HepG2 (cell line): ENCODE measurements around the gene KCTD13. TPM values are rescaled to one million over a fixed set of nuclear protein-coding genes. Genes with fewer than 3 reads are reported as not detected.

Experiments
- ATAC-seq: fragments of 200-7000 bp; cut with Tn5 transposase; 3 replicates; pipeline ENCODE4 v1.9.1; 2020; ENCODE audit warnings: mild to moderate bottlenecking, moderate library complexity
- BruUV-seq: library from RNA; stranded (reverse); fragments of 400-500 nt; replicated peaks from 2 replicates; lab custom pipeline; 2021; lab: Mats Ljungman, UMichigan
- CTCF ChIA-PET: fragments of 300-600 bp; formaldehyde crosslinking; extraction: SDS; loops from one replicate; lab custom pipeline; 2021; ENCODE audit warnings: low total read pairs, inconsistent platforms, low intra/inter-chr PET ratio; lab: Yijun Ruan, JAX
- POLR2A ChIA-PET: fragments of 350-600 bp; sonication (Branson Sonifier 250); formaldehyde crosslinking; loops from one replicate; lab custom pipeline; 2020; ENCODE audit warnings: antibody characterized with exemption, inconsistent platforms; lab: Yijun Ruan, JAX
- DNase-seq: peaks from one replicate; pipeline ENCODE4 v3.0.0-alpha.2; 2015; ENCODE audit warnings: low spot score
- FAIRE-seq: peaks from 3 replicates; lab custom pipeline; 2011; peaks lifted over from hg19 to GRCh38; lab: Jason Lieb, UNC
- H2AFZ ChIP-seq: one replicate; pipeline ENCODE4 v1.6.1; 2011; ENCODE audit warnings: low read length, inconsistent platforms
- H3K27ac ChIP-seq: fragments of 300-600 bp; 3 replicates; pipeline ENCODE4 v1.8.0; 2011; ENCODE audit warnings: mixed run types, mild to moderate bottlenecking, mixed read lengths, low read length, inconsistent platforms; ENCODE audit not compliant: insufficient read depth; ENCODE audit errors: extremely low read length
- H3K27me3 ChIP-seq, 2 experiments: fragments of 200-600 bp in 1 of 2; 2 replicates in 1 of 2; 3 replicates in 1 of 2; pipeline versions ENCODE4 v1.6.0 to v1.8.0; 2011; ENCODE audit warnings: low read length in 2 of 2, mild to moderate bottlenecking in 2 of 2, moderate library complexity in 2 of 2, inconsistent platforms in 1 of 2; ENCODE audit not compliant: insufficient read depth in 2 of 2, control insufficient read depth in 1 of 2
- H3K36me3 ChIP-seq, 2 experiments: fragments of 200-600 bp in 1 of 2; replicated peaks in 1 of 2; 2 replicates in 1 of 2; 3 replicates in 1 of 2; pipeline versions ENCODE4 v1.5.1 to v1.8.0; 2011; ENCODE audit warnings: low read length in 2 of 2, inconsistent platforms in 1 of 2; ENCODE audit not compliant: insufficient read depth in 2 of 2, control insufficient read depth in 1 of 2
- H3K4me1 ChIP-seq: 2 replicates; pipeline ENCODE4 v1.5.1; 2012; ENCODE audit warnings: low read length, inconsistent platforms; ENCODE audit not compliant: insufficient read depth
- H3K4me2 ChIP-seq: 2 replicates; pipeline ENCODE4 v1.6.0; 2011; ENCODE audit warnings: low read depth, low read length, inconsistent platforms
- H3K4me3 ChIP-seq, 3 experiments: fragments of 200-600 bp in 1 of 3; sonication (generic), shearing (Covaris generic) in 1 of 3; replicated peaks in 1 of 3; 2 replicates each; pipeline ENCODE4 v1.5.1; 2011 to 2016; ENCODE audit warnings: low read length in 3 of 3, inconsistent platforms in 2 of 3, low read depth in 2 of 3, mild to moderate bottlenecking in 2 of 3, control low read depth in 1 of 3, mixed read lengths in 1 of 3; ENCODE audit not compliant: insufficient read depth in 1 of 3
- H3K79me2 ChIP-seq: one replicate; pipeline ENCODE4 v1.6.1; 2011; ENCODE audit warnings: low read length, inconsistent platforms; ENCODE audit not compliant: insufficient read depth
- H3K9ac ChIP-seq: 2 replicates; pipeline ENCODE4 v1.6.0; 2011; ENCODE audit warnings: mild to moderate bottlenecking, low read depth, low read length, inconsistent platforms; ENCODE audit not compliant: insufficient read depth
- H3K9me3 ChIP-seq: 2 replicates; pipeline ENCODE4 v1.5.1; 2012; ENCODE audit warnings: mild to moderate bottlenecking, low read length
- H4K20me1 ChIP-seq: 2 replicates; pipeline ENCODE4 v1.6.0; 2011; ENCODE audit warnings: inconsistent platforms, mild to moderate bottlenecking, low read length, moderate library complexity; ENCODE audit not compliant: insufficient read depth
- ARNTL ChIP-seq: sonication (generic); formaldehyde crosslinking; IDR thresholded peaks from 2 replicates; pipeline ENCODE4 v1.4.0; 2020; ENCODE audit warnings: mild to moderate bottlenecking, missing genetic modification reagents
- ATF4 ChIP-seq, 2 experiments: fragments of 450-650 bp in 1 of 2; sonication (generic) in 1 of 2; formaldehyde crosslinking; IDR thresholded peaks; 2 replicates each; pipeline versions ENCODE4 v1.5.0 to v1.8.0; 2020 to 2022; ENCODE audit warnings: mild to moderate bottlenecking in 1 of 2, missing genetic modification reagents in 1 of 2
- EZH2 ChIP-seq: conservative IDR thresholded peaks from 2 replicates; pipeline ENCODE4 v1.6.1; 2012; ENCODE audit warnings: mild to moderate bottlenecking, low read depth, low read length, moderate library complexity
- FOXK1 ChIP-seq: sonication (generic); formaldehyde crosslinking; IDR thresholded peaks from 2 replicates; pipeline ENCODE4 v1.4.0; 2020; ENCODE audit warnings: low read depth, missing genetic modification reagents, borderline replicate concordance
- NR2F6 ChIP-seq, 2 experiments: IDR thresholded peaks; 2 replicates each; pipeline ENCODE4 v1.6.1; 2016; ENCODE audit warnings: antibody characterized with exemption in 1 of 2, mild to moderate bottlenecking in 1 of 2
- RELA ChIP-seq: sonication (generic); formaldehyde crosslinking; IDR thresholded peaks from 2 replicates; pipeline ENCODE4 v1.4.0; 2020; ENCODE audit warnings: missing genetic modification reagents
- RXRA ChIP-seq: sonication (generic); formaldehyde crosslinking; IDR thresholded peaks from 2 replicates; pipeline ENCODE4 v1.5.1; 2020; ENCODE audit warnings: missing genetic modification reagents
- SKI ChIP-seq: fragments of 450-650 bp; IDR thresholded peaks from one replicate; pipeline ENCODE4 v1.6.1; 2018; ENCODE audit warnings: mild to moderate bottlenecking; ENCODE audit not compliant: partially characterized antibody
- ZFP1 ChIP-seq: IDR thresholded peaks from 2 replicates; pipeline ENCODE4 v1.6.1; 2016
- ZFP36 ChIP-seq: fragments of 150-350 bp; IDR thresholded peaks from 2 replicates; pipeline ENCODE4 v1.6.1; 2018; ENCODE audit warnings: borderline replicate concordance, low read length, low read depth; ENCODE audit not compliant: partially characterized antibody
- ZNF10 ChIP-seq: sonication (generic); formaldehyde crosslinking; IDR thresholded peaks from 2 replicates; pipeline ENCODE4 v1.4.0; 2020; ENCODE audit warnings: mild to moderate bottlenecking, low read depth, missing genetic modification reagents, borderline replicate concordance
- ZNF20 ChIP-seq: sonication (generic); formaldehyde crosslinking; IDR thresholded peaks from 2 replicates; pipeline ENCODE4 v1.4.0; 2020; ENCODE audit warnings: mild to moderate bottlenecking, moderate library complexity, missing genetic modification reagents
- ZNF274 ChIP-seq: sonication (generic); formaldehyde crosslinking; IDR thresholded peaks from 2 replicates; pipeline ENCODE4 v1.5.1; 2020; ENCODE audit warnings: mild to moderate bottlenecking, missing genetic modification reagents
- WGBS: methylation state at CpG from one replicate; pipeline ENCODE4 v1.1.6; 2017; ENCODE audit warnings: low lambda C conversion rate; 5-methylcytosine and 5-hydroxymethylcytosine counted together
- in situ Hi-C: cut with HindIII; loops from 2 replicates; pipeline ENCODE4 v1.10.0; 2017; ENCODE audit warnings: low pct_unique_long_range_greater_than_20kb; ENCODE audit not compliant: extremely low pct_ligation_motif_present
- intact Hi-C: fragments of 100-400 bp; cut with micrococcal nuclease; formaldehyde crosslinking; loops from one replicate; pipeline ENCODE4 v1.10.0; 2022; ENCODE audit not compliant: unreplicated experiment
- polyA plus RNA-seq, 8 experiments: library from polyadenylated mRNA; depleted of rRNA in 3 of 8; stranded (reverse) in 7 of 8; unstranded in 1 of 8; fragments of >200 nt; fragmentation: Illumina TruSeq in 4 of 8; extraction: Trizol in 4 of 8; gene quantifications; 2 replicates each; pipeline versions ENCODE4 v1.2.1 to v1.2.3, GENCODE V29; 2011 to 2016; ENCODE audit warnings: low read depth in 4 of 8, missing spikeins in 1 of 8, mixed read lengths in 1 of 8; ENCODE audit not compliant: insufficient read depth in 1 of 8
- total RNA-seq, 5 experiments: library from RNA; depleted of rRNA; stranded (reverse); fragments of >200 nt; fragmentation: Illumina TruSeq; extraction: Trizol; gene quantifications; 2 replicates each; pipeline ENCODE4 v1.2.3, GENCODE V29; 2016; ENCODE audit warnings: low read depth in 1 of 5
- TF ChIP-seq, protein P1 (sequence below): sonication (generic); formaldehyde crosslinking; IDR thresholded peaks from 2 replicates; pipeline ENCODE4 v1.4.0; 2020; ENCODE audit warnings: missing genetic modification reagents

The KCTD13 gene
- total and polyA plus RNA-seq, 2 of the 13 experiments (the other 11 are each of a cell fraction or from before 2014, with no cell fraction given) = 6.3 to 14.7 TPM

DNA sequence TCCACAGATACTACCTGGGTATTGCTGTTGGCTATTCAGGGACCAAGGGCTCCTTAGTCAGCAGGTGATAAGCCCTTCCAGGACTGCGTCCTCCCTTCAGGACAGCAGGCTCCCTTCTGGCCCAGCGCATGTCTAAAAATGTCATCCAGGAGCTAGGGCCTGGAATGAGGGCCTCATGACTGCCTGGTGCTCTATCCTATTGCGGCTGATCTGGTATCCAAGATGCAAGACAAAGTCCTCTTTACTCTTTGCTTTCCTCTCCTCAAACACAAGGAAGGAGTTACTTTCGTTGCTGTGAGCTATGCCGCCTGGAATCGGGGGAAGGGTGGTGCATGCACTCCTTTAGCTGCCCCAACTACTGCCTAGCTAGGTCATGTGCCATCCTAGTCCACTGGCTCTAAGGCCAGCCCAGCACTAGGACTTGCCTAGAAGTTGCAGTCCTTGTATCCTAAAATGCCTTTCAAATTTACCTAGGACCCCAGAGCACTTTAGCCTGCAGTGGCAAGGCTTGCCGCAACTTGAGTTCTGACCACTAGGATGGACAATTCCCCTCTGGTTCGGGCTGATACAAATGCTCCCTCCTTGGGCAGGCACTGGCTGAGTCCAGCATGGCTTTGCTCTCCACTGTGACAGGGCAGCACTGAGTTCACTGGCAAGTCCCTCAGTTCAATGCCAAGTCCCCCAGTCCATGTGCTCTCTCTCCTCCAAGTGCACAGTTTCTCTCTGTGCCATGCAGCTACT lies 25.8 kb upstream of the KCTD13 start (continued):
- TF ChIP-seq FOXK1 (CRISPR knock-in tag) (no peak), ZNF274 (CRISPR knock-in tag) (no peak), RXRA (CRISPR knock-in tag) (0 out of 2 replicates have a peak, but pooled peaks have one; percentile 16)
- TF ChIP-seq, all 625 proteins: peak for 6

GRCh38 chr16:29950806-29951461 lies 24.9 kb upstream of the KCTD13 start:
- no peak for DNase-seq
- H3K27ac ChIP-seq = no peak overlapping the region
- no peak overlapping the region for H3K4me3 ChIP-seq
- no peak overlapping the region for H2AFZ ChIP-seq
- peak; percentile 58 for ATAC-seq
- 40% methylated on average over 4 of the region's 4 CpGs for WGBS
- no peak overlapping the region for H3K9ac ChIP-seq
- H3K79me2 ChIP-seq = no peaks in the 10 kb centered on the region
- TF ChIP-seq ATF4 (CRISPR knock-in tag; IDR thresholded peaks at IDR 0.05) = no peak
- TF ChIP-seq NR2F6 (IDR thresholded peaks at IDR 0.05) = no peak
- TF ChIP-seq NR2F6 (CRISPR knock-in tag; IDR thresholded peaks at IDR 0.05) = no peak
- TF ChIP-seq, protein P1, sequence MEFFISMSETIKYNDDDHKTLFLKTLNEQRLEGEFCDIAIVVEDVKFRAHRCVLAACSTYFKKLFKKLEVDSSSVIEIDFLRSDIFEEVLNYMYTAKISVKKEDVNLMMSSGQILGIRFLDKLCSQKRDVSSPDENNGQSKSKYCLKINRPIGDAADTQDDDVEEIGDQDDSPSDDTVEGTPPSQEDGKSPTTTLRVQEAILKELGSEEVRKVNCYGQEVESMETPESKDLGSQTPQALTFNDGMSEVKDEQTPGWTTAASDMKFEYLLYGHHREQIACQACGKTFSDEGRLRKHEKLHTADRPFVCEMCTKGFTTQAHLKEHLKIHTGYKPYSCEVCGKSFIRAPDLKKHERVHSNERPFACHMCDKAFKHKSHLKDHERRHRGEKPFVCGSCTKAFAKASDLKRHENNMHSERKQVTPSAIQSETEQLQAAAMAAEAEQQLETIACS = no peak
- no peak for TF ChIP-seq SKI
- TF ChIP-seq ZNF10 = no peak
- no peak for TF ChIP-seq ZNF20 (CRISPR knock-in tag)
- TF ChIP-seq ZFP36 = no peak
- no peak for TF ChIP-seq ZFP1
- TF ChIP-seq ARNTL (CRISPR knock-in tag) = no peak
- no peak for TF ChIP-seq RELA
- no peak for TF ChIP-seq EZH2
- intact Hi-C loops (no loop called here), in situ Hi-C loops (no loop called here)
- ChIA-PET POLR2A (interaction anchor here (1.4 to 2.5 kb wide), 3 partner anchors 11 to 25 kb away, joined by 3 to 9 read pairs (median 4); partner anchors contain the start of genes KCTD13 and TMEM219), CTCF (no interaction called here)
- BruUV-seq = no TSS peak
- H4K20me1 ChIP-seq = no peaks in the 10 kb centered on the region
- H3K4me1 ChIP-seq = peaks cover 12% of the 10 kb centered on the region
- no peak overlapping the region for H3K4me2 ChIP-seq
- H3K36me3 ChIP-seq = no peaks in the 10 kb centered on the region
- FAIRE-seq = no peak
- peaks cover 8% of the 10 kb centered on the region; the same call in 1 of the 2 replicates for H3K9me3 ChIP-seq
- H3K27me3 ChIP-seq = peaks cover 0 to 10% of the 10 kb centered on the region in 2 experiments; a peak in 1 of 5 replicates
